OCI-LY7 (cell line): ENCODE results near the gene TPBGL. TPM values are rescaled to one million over a fixed set of nuclear protein-coding genes. Genes with fewer than 3 reads are reported as not detected.

Experiments used
- BruUV-seq: library from RNA; stranded (reverse); fragments of 400-500 nt; replicated peaks from 2 replicates; lab custom pipeline; 2021; lab: Mats Ljungman, UMichigan
- CTCF ChIA-PET: fragments of 300-600 bp; sonication (Branson Sonifier 250); formaldehyde crosslinking; loops from one replicate; lab custom pipeline; 2022; ENCODE audit warnings: antibody characterized with exemption; ENCODE audit not compliant: unreplicated experiment; lab: Charles Lee
- POLR2A ChIA-PET: fragments of 300-600 bp; sonication (Branson Sonifier 250); formaldehyde crosslinking; loops from one replicate; lab custom pipeline; 2022; ENCODE audit warnings: antibody characterized with exemption; lab: Charles Lee
- DNase-seq: peaks from one replicate; pipeline ENCODE4 v3.0.0-alpha.2; 2015; ENCODE audit warnings: low spot score
- H2AFZ ChIP-seq: fragments of 200-600 bp; sonication (generic), shearing (Covaris generic); 2 replicates; pipeline ENCODE4 v1.6.1; 2014; ENCODE audit warnings: mild to moderate bottlenecking, antibody characterized with exemption, low read length, moderate library complexity
- H3K27ac ChIP-seq: fragments of 200-600 bp; sonication (generic); 2 replicates; pipeline ENCODE4 v1.5.1; 2014; ENCODE audit warnings: mixed run types, low read depth, mild to moderate bottlenecking, moderate library complexity, low read length, inconsistent platforms; ENCODE audit not compliant: poor library complexity, severe bottlenecking
- H3K36me3 ChIP-seq: fragments of 200-600 bp; sonication (generic); 2 replicates; pipeline ENCODE4 v1.6.1; 2014; ENCODE audit warnings: mild to moderate bottlenecking, antibody characterized with exemption, low read length, moderate library complexity, mixed read lengths; ENCODE audit not compliant: insufficient read depth
- H3K4me1 ChIP-seq: fragments of 200-600 bp; sonication (generic); 2 replicates; pipeline ENCODE4 v1.5.1; 2014; ENCODE audit warnings: mild to moderate bottlenecking, low read length; ENCODE audit not compliant: insufficient read depth, poor library complexity, severe bottlenecking
- H3K4me2 ChIP-seq: fragments of 200-600 bp; sonication (generic); 2 replicates; pipeline ENCODE4 v1.6.1; 2014; ENCODE audit warnings: mild to moderate bottlenecking, low read length
- H3K4me3 ChIP-seq: fragments of 200-600 bp; sonication (generic); 2 replicates; pipeline ENCODE4 v1.5.1; 2014; ENCODE audit warnings: mild to moderate bottlenecking, low read depth, low read length; ENCODE audit not compliant: poor library complexity, severe bottlenecking
- H3K79me2 ChIP-seq: fragments of 200-600 bp; sonication (generic); 2 replicates; pipeline ENCODE4 v1.6.1; 2016; ENCODE audit warnings: low read depth, mild to moderate bottlenecking, low read length, moderate library complexity, mixed read lengths; ENCODE audit not compliant: insufficient read depth
- H3K9me2 ChIP-seq: fragments of 200-600 bp; sonication (generic); 2 replicates; pipeline ENCODE4 v1.6.1; 2016; ENCODE audit warnings: mild to moderate bottlenecking, low read length, mixed read lengths; ENCODE audit not compliant: insufficient read depth
- H3K9me3 ChIP-seq: fragments of 200-600 bp; sonication (generic); 2 replicates; pipeline ENCODE4 v1.6.1; 2014; ENCODE audit warnings: mild to moderate bottlenecking, mixed run types, low read length, mixed read lengths
- H4K20me1 ChIP-seq: fragments of 200-600 bp; sonication (generic); 2 replicates; pipeline ENCODE4 v1.6.1; 2014; ENCODE audit warnings: mild to moderate bottlenecking, antibody characterized with exemption, low read length, moderate library complexity, mixed read lengths; ENCODE audit not compliant: insufficient read depth
- EZH2phosphoT487 ChIP-seq: fragments of 200-600 bp; sonication (generic); IDR thresholded peaks from 2 replicates; pipeline ENCODE4 v1.6.1; 2018; ENCODE audit warnings: low read depth, borderline replicate concordance, mild to moderate bottlenecking, mixed run types, antibody characterized with exemption, low read length, moderate library complexity, mixed read lengths
- intact Hi-C: fragments of 100-400 bp; cut with micrococcal nuclease; formaldehyde crosslinking; loops from one replicate; pipeline ENCODE4 v1.10.0; 2022; ENCODE audit not compliant: unreplicated experiment
- total RNA-seq, 2 experiments: library from RNA; depleted of rRNA in 1 of 2; stranded (reverse); fragments of >200 nt in 1 of 2; shearing (Covaris generic) in 1 of 2; gene quantifications; 2 replicates each; pipeline ENCODE4 v1.2.3, GENCODE V29; 2014 to 2022
- TF ChIP-seq, protein P1 (sequence below): fragments of 200-600 bp; sonication (generic); conservative IDR thresholded peaks from 2 replicates; pipeline ENCODE4 v1.5.1; 2014; ENCODE audit warnings: mild to moderate bottlenecking, antibody characterized with exemption, low read length, moderate library complexity, mixed read lengths

Gene TPBGL
- total RNA-seq, 2 experiments from 2014 or later: not detected

DNA sequence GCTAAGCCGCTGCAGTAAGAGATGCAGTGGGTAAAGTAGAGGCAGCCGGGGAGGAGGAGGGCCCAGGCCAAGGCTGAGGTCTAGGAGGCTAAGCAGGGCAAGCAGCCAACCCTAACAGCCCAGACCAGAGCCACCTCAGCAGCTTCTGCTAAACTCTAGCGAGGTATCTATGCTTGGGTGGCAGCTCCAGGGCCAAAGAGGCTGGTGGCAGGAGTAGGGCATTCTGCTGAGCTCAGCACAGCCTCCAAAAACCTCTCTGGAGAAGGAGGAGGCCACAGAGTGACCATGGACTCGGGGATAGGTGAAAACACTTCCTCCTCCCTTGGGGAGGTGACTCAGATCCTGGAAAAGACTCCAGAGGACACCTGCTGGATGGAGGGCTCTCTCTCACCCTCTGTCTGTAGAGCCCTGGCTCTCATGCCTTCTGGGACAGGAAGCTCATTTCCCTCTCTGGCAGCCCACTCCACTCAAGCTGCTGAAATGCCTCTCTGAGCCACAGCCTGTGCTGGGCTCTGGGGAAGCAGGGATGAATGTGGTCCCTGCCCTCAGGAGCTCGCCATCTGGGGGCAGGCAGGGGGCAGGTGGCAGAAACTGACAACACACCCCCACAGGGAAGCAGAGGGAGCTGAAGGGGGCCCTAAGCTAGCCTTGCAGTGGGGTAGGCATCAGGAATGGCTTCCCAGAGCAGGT lies 16.5 kb upstream of the TPBGL start:
- DNase-seq: no peak
- CTCF ChIA-PET: no interaction called here
- no peaks in the 10 kb centered on the region for H3K36me3 ChIP-seq
- no peak overlapping the region for H3K4me3 ChIP-seq
- H3K27ac ChIP-seq: no peak overlapping the region
- no peaks in the 10 kb centered on the region for H3K9me2 ChIP-seq
- H3K79me2 ChIP-seq: no peaks in the 10 kb centered on the region
- no peaks in the 10 kb centered on the region for H3K9me3 ChIP-seq
- H3K4me2 ChIP-seq: no peak overlapping the region
- no peaks in the 10 kb centered on the region for H4K20me1 ChIP-seq
- intact Hi-C loops: no loop called here
- no peaks in the 10 kb centered on the region for H3K4me1 ChIP-seq
- no TSS peak for BruUV-seq
- TF ChIP-seq, protein P1, sequence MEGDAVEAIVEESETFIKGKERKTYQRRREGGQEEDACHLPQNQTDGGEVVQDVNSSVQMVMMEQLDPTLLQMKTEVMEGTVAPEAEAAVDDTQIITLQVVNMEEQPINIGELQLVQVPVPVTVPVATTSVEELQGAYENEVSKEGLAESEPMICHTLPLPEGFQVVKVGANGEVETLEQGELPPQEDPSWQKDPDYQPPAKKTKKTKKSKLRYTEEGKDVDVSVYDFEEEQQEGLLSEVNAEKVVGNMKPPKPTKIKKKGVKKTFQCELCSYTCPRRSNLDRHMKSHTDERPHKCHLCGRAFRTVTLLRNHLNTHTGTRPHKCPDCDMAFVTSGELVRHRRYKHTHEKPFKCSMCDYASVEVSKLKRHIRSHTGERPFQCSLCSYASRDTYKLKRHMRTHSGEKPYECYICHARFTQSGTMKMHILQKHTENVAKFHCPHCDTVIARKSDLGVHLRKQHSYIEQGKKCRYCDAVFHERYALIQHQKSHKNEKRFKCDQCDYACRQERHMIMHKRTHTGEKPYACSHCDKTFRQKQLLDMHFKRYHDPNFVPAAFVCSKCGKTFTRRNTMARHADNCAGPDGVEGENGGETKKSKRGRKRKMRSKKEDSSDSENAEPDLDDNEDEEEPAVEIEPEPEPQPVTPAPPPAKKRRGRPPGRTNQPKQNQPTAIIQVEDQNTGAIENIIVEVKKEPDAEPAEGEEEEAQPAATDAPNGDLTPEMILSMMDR: no peak
- TF ChIP-seq EZH2phosphoT487: no peak
- H2AFZ ChIP-seq: no peak overlapping the region
- POLR2A ChIA-PET: interaction anchor here (0.6 kb wide), 1 partner anchor 43 kb away, joined by 3 read pairs; no protein-coding TSS in a partner anchor

DNA sequence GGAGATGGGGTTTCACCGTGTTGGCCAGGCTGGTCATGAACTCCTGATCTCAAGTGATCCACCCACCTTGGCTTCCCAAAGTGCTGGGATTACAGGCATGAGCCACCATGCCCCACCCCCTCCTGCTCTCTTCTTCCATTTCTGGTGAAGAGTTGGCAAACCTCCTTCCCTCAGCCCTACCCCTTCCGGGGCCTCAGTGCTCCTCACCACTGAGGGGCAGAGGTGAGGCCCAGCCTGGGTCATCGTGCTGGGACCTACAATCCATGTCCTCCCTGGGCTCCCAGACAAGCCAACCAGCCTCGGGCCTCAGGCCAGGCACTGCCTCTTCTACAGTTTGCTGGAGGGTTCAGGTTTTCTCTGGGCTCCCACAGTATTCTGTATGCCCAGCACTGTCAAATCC lies 14.8 kb upstream of the TPBGL start:
- H4K20me1 ChIP-seq: no peaks in the 10 kb centered on the region
- no peak overlapping the region for H3K27ac ChIP-seq
- intact Hi-C loops: no loop called here
- no peak overlapping the region for H3K4me3 ChIP-seq
- no peaks in the 10 kb centered on the region for H3K4me1 ChIP-seq
- no peaks in the 10 kb centered on the region for H3K9me2 ChIP-seq
- H3K36me3 ChIP-seq: no peaks in the 10 kb centered on the region
- ChIA-PET POLR2A (interaction anchor here (0.7 kb wide), 1 partner anchor 209 kb away, joined by 3 read pairs; no protein-coding TSS in a partner anchor), CTCF (no interaction called here)
- H2AFZ ChIP-seq: no peak overlapping the region
- no TSS peak for BruUV-seq
- no peak for DNase-seq
- TF ChIP-seq EZH2phosphoT487: no peak
- TF ChIP-seq, protein P1: no peak
- H3K79me2 ChIP-seq: no peaks in the 10 kb centered on the region
- no peak overlapping the region for H3K4me2 ChIP-seq
- no peaks in the 10 kb centered on the region for H3K9me3 ChIP-seq

DNA sequence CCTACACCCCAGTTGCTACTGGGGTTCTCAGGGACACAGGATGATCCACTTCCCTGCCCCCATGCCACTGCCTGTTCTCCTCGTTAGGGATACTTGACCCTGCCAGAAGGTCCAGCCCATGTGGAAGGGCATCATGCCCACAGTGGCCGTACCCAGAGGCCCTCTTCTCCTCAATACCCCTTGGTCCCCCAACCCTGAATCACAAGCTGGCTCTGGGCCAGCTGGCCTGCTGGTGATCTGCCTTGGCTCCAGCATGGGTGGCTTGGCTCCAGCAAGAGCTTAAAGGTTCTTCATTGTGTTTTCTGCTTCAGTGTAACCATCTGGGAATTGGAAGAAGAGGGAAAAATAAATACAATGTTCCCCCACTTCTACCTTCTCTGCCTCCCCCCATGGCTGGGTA lies 11.1 kb upstream of the TPBGL start:
- H3K79me2 ChIP-seq: no peaks in the 10 kb centered on the region
- H3K4me3 ChIP-seq: no peak overlapping the region
- H3K4me1 ChIP-seq: no peaks in the 10 kb centered on the region
- no peaks in the 10 kb centered on the region for H3K36me3 ChIP-seq
- H2AFZ ChIP-seq: no peak overlapping the region
- intact Hi-C loops: no loop called here
- H3K4me2 ChIP-seq: no peak overlapping the region
- no peaks in the 10 kb centered on the region for H3K9me2 ChIP-seq
- BruUV-seq: no TSS peak
- CTCF ChIA-PET: no interaction called here
- no peaks in the 10 kb centered on the region for H3K9me3 ChIP-seq
- no peak for DNase-seq
- TF ChIP-seq EZH2phosphoT487: no peak
- TF ChIP-seq, protein P1: no peak
- H4K20me1 ChIP-seq: no peaks in the 10 kb centered on the region
- H3K27ac ChIP-seq: no peak overlapping the region
- POLR2A ChIA-PET: no interaction called here
